GM19035 (cell line): Measurements from ENCODE around the gene MRAS.
A peak's percentile ranks its signal among the peaks of the same experiment; 100 is the strongest.
"Not testable (repeated sequence)": the region's sequence is repeated elsewhere in the genome, so short reads cannot be mapped to it uniquely, and the experiment has no call there.

Experiments
- ATAC-seq: cut with Tn5 transposase; IDR thresholded peaks from one replicate; pipeline ENCODE4 v1.9.1; 2021; ENCODE audit not compliant: unreplicated experiment

The MRAS gene

GRCh38 chr3:138366006-138366759 is 17.8 kb downstream of the MRAS start:
- no peak for ATAC-seq

DNA sequence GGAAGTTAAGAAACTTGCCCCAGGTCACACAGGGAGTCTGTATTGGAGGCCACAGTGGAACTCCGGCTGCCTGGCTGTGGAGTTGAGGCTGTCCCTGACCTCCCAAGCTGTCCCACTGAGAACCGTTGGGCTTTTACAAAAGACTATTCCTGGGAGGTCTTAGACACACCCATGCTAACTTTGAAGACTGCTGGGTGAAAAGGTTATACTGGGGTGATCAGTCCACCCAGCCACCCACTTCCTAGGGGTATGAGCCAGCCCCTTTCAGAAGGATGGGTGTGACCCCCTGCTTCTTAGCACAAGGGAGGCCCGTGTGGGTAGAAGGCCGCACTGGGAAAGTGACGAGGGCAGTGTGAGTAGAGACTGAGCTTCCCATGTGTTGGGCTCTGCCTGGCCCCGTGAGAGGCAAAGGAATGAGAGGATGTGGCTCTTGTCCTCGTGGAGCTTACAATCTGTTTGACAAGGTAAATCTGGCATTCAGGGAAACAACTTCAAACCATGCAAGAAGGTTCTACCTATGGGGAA is 19.0 kb downstream of the MRAS start:
- ATAC-seq = no peak

- ATAC-seq = no peak
Measured at GRCh38 chr3:138367911-138368310, 19.5 kb downstream of the MRAS start.

DNA sequence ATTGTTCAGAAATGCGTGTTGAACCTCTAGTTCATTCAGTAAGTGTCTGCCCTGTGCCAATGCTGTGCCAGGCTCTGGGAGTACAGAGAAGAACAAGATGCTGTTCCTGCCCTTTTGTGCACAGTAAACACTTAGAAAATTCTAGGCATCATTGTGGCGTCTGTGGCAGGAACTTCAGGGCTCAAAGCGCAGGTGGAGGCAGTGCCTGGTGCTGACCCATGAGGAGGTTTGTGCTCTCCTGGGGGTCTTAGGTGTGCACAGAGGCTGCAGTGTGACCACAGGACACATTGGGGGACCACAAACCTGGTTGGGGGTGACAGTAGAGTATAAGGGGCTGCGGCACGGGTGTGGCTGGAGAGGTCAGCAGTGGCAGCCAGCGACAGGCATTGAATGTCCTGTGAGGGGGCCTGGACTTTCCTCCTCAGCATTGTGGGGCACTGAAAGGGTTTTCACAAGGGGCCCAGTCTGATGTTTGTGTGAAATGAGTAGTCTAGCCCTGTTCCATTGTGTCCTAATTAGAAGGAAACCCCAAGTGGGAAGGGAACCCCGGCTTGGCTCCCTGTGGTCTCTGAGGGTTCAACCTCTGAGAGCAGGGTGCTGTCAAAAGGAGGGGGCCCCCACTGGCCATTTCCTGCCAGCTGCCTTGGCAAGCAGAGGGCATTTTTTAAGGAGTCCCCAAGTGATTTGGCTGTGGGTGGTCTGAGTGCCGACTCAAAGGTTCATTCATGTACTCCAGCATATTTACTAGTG is 20.9 kb downstream of the MRAS start:
- ATAC-seq = no peak

- ATAC-seq = no peak
Measured at GRCh38 chr3:138370321-138370720, 21.9 kb downstream of the MRAS start.

- peak; percentile 100 for ATAC-seq
Measured at GRCh38 chr3:138371070-138371965, 22.9 kb downstream of the MRAS start.

DNA sequence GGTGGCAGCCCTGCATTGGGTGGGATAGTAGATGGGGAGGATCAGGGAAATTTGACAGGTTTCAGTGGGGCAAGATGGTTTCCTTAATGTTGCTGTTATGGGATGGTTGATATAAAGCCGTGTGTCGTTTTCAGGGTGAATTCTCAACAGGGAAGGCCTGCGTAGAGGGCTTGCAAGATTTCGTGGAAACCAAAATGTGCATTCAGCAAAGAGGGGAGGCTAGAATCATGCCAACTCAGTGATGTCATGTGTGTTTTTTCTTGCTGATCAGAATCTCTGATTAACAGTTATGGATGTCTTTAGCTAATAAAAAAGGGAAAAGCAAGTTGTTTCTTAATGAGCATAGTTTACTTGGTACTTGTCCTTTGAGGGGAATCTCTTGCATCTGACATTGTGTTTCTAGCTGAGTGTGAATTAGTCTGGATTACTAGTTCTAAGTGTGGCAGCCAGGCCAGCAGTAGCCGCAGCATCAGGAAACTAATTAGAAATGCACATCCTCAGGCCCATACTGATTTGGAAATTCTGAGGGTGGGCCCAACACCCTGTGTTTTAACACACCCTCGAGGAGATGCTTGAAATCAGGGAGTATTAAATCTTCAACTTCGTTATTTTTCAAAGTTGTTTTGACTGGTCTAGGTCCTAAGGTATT is 24.8 kb downstream of the MRAS start:
- ATAC-seq = no peak

DNA sequence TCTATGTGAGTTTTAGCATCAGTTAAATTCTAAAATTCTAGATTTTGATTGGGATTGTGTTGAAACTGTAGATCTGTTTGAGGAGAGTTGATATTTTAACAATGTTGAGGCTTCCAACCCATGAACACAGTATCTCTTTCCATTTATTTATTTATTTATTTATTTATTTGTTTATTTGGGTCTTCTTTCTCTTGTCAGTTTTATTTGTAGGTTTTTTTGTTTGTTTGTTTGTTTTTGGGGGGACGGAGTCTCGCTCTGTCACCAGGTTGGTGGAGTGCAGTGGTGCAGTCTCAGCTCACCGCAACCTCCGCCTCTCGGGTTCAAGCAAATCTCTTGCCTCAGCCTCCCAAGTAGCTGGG is 25.3 kb downstream of the MRAS start:
- no peak for ATAC-seq

DNA sequence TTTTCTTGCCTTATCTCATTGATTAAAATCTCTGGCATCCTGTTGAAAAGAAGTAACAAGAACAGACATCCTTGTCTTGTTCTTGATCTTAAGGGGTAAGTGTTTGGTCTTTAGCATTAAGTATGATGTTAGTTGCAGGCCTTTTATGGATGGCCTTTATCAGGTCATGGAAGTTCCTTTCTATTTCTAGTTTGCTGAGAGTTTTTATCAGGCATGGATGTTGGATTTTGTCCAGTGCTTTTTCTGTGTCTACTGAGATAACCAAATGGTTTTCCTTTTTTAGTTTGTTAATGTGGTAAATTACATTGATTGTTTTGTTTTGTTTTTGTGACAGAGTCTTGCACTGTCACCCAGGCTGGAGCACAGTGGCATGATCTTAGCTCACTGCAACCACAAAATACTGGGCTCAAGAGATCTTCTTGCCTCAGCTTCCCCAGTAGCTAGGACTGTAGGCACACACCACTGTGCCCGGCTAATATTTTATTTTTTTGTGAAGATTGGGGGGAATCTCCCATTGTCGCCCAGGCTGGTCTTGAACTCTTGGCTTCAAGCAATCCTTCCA is 26.3 kb downstream of the MRAS start:
- ATAC-seq = no peak

- ATAC-seq = no peak
Measured at GRCh38 chr3:138375447-138375846, 27.1 kb downstream of the MRAS start.

GRCh38 chr3:138376663-138377062 is 28.3 kb downstream of the MRAS start:
- ATAC-seq = no peak

DNA sequence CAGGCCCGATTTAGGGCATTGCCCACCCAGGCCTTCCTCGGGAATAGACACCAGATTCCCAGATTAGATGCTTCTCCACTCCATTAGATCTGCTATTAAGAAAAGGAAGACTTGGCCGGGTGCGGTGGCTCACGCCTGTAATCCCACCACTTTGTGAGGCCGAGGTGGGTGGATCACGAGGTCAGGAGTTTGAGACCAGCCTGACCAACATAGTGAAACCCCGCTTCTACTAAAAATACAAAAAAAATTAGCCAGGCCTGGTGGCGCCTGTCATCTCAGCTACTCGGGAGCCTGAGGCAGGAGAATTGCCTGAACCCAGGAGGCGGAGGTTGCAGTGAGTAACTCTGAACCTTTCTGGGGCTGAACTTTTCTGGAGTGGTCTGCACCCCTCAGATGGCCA is 28.8 kb downstream of the MRAS start:
- not testable (repeated sequence) for ATAC-seq

- no peak for ATAC-seq
Measured at GRCh38 chr3:138377804-138378203, 29.4 kb downstream of the MRAS start.

GRCh38 chr3:138378331-138378730 is 30.0 kb downstream of the MRAS start:
- ATAC-seq = no peak

DNA sequence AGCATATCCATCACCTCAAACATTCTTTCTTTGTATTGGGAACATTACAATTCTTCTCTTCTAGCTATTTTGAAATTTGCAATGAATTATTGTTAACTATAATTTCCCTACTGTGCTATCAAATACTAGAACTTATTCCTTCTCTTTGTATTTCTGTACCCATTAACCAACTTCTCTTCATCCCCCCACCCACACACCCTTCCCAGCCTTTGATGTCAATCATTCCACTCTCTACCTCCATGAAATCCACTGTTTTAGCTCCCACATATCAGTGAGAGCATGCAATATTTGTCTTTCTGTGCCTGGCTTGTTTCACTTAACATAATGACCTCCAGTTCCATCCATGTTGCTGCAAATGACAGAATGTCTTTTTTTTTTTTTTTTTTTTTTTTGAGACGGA is 30.6 kb downstream of the MRAS start:
- no peak for ATAC-seq

- no peak for ATAC-seq
Measured at GRCh38 chr3:138381413-138381901, 33.1 kb downstream of the MRAS start.

GRCh38 chr3:138381950-138382715 is 33.8 kb downstream of the MRAS start:
- no peak for ATAC-seq

DNA sequence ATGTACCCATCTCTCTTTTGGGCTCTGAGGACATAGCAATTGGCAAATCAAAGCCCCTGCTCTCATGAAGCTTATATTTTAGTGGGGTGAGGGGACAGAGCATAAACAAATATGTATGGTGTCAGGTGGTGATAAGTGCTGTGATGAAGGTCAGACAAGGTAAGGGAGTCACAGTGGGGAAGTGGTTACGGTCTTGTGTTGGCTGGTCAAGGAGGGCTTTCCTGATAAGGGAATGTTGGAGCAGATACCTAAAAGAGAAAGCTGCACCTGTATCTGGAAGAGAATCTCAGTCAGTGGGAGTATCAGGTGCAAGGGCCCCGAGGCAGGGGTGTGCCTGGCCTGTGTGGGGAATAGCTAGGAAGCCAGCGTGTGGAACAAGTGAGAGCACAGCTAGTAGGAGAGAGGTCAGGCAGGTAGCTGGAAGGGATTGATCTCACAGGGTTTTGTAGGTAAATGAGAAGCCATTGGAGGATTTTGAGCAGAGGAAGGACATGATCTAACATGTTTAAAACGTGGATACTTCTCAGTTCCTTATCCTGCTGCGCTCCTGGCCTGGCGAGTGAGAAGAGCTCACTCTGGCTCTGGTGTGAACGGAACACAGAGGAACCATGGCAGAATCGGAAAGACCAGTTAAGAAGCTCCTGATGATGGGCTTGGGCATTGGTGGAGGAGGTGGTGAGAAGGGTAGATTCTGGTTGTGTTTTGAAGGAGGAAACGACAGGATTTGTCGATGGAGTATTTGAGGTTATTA is 35.5 kb downstream of the MRAS start:
- no peak for ATAC-seq

- no peak for ATAC-seq
Measured at GRCh38 chr3:138384531-138384930, 36.2 kb downstream of the MRAS start.
